GM19397 (cell line): ENCODE data around the gene ZFP57.

ENCODE experiments used
- ATAC-seq: cut with Tn5 transposase; IDR thresholded peaks from one replicate; pipeline ENCODE4 v1.9.1; 2021; ENCODE audit warnings: mild to moderate bottlenecking, moderate library complexity; ENCODE audit not compliant: unreplicated experiment

The ZFP57 gene

GRCh38 chr6:29626948-29627754 is 53.8 kb downstream of the ZFP57 start:
- ATAC-seq = no peak

DNA sequence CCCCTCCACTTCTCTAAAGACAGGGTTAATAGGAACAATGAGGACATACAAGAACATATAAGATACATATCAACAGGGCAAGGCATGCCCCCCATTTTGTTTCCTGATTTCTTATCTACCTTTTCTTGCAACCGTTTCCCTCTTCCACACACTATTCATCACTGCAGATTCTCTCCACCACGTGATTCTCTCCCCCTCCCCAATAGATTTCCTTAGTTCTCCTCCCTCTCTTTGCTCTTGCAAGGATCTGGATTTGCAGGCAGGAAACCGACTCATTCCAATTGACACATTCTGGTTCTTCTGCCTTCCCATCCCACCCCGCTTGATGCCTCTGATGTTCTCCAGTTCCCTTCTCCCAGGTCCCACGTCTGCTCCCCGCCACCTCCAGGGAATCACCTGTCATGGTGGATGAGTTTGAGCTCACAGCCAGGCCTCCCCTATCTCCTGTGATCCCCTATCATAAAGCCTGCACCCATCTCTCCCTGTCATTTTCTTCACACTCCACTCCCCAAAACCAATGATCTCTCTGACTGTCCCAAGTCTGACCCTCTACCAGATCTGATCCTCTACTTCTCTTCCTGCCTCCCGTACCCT is 55.5 kb downstream of the ZFP57 start:
- ATAC-seq = no peak

DNA sequence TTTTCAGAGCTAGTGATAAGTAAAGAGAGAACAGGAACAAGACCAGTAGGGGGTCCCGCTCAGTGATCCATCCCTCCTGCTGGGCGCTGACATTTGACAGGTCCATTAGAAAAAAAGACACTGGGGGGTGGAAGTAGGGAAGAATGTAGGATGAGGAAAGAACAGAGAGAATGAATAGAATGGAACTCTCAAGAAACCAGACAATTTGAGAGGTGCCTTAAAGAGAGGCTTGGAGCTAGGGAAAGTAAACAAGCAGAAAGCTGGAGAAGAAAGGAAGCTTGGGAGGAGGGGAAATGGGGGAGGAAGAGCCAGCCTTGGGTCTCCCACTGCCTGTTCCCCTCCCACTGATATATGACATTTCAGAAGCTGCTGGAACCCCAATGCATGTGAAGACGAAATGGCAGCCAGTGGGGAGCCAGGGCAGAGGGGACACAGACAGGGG is 56.4 kb downstream of the ZFP57 start:
- no peak for ATAC-seq
